ENCODE data around the gene HOXC5.

Gene HOXC5

GRCh38 chr12:54032627-54033100, at the start of gene HOXC5:
Gene HOXC5 (plus strand): TSS chr12:54033050. CDS start chr12:54033123, 73 bp downstream.
- DNase-seq (ENCODE audit: low read depth): peak; percentile 38

GRCh38 chr12:53983568-53983949, 49.3 kb upstream of the HOXC5 start:
- DNase-seq (ENCODE audit: low read depth): no peak

DNA sequence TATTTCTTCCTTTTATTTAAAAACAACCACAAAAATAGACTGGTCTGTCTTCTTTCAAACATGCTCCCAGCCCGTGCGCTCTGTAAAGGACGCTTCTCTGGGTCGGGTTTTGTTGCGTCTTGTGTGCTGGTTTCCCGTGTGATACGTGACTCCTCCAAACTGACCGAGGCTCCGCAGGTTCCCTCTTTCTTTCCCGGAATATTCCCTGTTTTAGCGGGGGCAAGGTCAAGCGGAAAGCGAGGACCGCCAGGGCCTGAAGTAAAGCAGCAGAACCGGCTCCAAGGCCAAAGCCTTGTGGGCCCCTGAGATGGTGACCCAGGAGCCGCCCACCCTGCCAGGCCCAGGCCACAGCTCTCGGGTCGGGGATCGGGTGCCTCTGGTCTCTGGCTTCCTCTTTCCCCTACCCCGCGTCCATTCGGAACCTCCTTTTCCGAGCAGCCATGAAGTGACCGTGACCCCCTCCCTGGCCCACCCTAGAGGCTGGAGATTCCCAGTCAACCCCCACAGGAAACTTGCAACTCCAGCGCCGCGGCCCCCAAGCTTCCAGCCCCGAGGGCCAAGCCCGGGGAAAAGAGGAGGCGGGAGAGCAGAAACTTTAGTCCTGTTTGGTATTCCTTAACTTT, 48.8 kb upstream of the HOXC5 start:
- no peak for DNase-seq (ENCODE audit: low read depth)

DNA sequence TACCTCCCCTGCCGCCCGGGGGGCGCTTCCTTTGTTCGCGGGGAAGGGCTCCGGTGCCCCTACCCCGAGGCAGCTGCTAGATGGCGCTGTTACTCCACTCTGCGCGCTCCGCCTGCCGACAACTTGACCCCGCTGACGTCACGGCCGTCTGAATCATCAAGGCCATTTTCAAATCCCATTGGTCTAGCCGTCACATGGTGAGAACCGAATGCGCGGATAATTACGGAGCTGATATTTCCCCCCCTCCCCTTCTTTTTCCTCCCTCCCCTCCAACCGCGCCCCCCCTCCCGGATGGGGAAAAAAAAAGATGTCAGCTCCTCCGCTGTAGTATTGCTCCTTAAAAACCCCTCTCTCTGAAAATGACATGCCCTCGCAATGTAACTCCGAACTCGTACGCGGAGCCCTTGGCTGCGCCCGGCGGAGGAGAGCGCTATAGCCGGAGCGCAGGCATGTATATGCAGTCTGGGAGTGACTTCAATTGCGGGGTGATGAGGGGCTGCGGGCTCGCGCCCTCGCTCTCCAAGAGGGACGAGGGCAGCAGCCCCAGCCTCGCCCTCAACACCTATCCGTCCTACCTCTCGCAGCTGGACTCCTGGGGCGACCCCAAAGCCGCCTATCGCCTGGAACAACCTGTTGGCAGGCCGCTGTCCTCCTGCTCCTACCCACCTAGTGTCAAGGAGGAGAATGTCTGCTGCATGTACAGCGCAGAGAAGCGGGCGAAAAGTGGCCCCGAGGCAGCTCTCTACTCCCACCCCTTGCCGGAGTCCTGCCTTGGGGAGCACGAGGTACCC, 47.8 kb upstream of the HOXC5 start, which contains the start of gene HOXC10:
Gene HOXC10, plus strand, starts transcription at position 246 of the 791 bp plus-strand sequence. Its CDS starts 114 bp downstream, at position 360.
- DNase-seq (ENCODE audit: low read depth): peak; percentile 75

GRCh38 chr12:53985692-53985993, 47.2 kb upstream of the HOXC5 start:
- no peak for DNase-seq (ENCODE audit: low read depth)

GRCh38 chr12:53985994-53986685, 46.7 kb upstream of the HOXC5 start:
- no peak for DNase-seq (ENCODE audit: low read depth)

DNA sequence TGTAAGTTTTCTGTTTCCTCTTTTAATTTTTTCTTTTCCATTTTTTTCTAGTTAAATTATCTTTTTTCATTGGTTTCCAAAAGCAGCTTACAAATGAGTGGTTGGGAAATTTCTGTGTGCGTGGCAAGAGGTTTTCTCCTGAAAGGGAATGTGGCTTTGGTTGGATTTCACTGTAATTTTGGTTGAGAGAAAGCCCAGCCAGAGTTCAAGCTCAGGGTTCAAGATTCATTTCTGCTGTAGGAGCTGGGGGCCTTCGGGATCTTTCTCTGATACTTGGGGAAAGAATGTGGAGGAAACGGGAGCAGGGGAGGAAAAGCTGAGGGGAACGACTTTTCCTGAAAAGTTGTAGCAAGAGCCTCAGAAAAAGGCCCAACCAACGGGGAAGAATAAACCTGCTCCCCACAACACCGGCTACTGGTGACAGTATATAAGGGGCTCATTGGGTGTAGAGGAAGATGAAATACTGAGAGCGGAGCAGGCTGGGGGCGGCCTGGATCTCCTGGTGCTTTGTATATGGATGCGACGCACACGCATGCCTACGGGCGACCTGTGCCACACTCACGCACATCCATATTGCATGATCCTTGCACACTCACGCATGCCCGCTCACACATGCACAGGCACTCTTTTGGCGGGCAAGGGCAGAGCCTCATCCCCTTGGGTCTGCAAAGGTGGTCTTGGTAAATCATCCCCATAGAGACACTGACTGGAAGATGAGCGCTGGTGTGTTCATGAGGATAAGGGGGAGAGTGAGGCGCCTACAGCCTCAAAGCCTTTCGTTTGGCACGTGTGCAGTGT, 46.0 kb upstream of the HOXC5 start:
- DNase-seq (ENCODE audit: low read depth): no peak

GRCh38 chr12:53987787-53988230, 45.0 kb upstream of the HOXC5 start:
- DNase-seq (ENCODE audit: low read depth): no peak

- DNase-seq (ENCODE audit: low read depth): no peak
Measured at GRCh38 chr12:53988541-53989226, 44.2 kb upstream of the HOXC5 start.

GRCh38 chr12:53989227-53990113, 43.4 kb upstream of the HOXC5 start:
- no peak for DNase-seq (ENCODE audit: low read depth)

DNA sequence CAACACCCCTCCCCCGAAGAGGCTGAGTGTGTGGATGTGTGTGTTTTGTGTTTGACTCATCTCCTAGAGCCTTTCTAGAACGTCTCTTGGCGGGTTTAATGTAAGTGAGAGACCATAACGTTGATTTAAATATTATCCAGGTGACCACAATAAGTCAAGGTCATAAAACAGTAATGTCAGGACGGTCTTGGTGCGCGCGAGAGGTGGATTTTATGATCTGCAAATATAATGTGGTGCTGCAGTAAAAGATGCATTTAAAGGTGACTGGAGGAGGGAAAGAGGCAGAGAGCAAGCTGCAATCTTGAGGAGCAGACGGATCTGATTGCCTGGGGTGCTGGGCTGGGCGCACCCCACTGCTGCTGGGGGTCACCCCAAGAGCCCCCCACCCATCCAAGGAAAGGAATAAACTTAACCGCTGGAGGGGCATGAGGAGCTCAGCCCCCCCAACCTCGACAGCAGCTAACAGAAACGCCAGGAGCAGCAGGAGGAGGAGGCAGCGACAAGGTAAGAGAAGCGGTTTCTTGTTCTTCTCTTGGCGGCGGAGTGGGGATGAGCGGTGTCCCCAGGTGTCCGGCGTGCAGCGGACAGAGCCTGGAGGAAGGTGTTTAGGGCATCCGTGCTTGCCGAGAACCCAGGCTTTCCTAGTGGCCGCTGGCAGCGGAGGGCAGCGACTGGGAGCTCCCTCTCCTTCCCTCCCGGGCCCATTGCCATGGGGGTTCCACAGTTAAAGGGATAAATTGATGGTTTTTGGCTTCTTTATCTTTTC, 42.4 kb upstream of the HOXC5 start:
- no peak for DNase-seq (ENCODE audit: low read depth)

GRCh38 chr12:53991077-53991460, 41.8 kb upstream of the HOXC5 start:
- DNase-seq (ENCODE audit: low read depth): no peak

GRCh38 chr12:53992377-53992889, 40.4 kb upstream of the HOXC5 start:
- DNase-seq (ENCODE audit: low read depth): no peak

- no peak for DNase-seq (ENCODE audit: low read depth)
Measured at GRCh38 chr12:53993162-53994008, 39.5 kb upstream of the HOXC5 start.

GRCh38 chr12:53994009-53994263, 38.9 kb upstream of the HOXC5 start:
- no peak for DNase-seq (ENCODE audit: low read depth)

GRCh38 chr12:53994264-53995001, 38.4 kb upstream of the HOXC5 start:
- no peak for DNase-seq (ENCODE audit: low read depth)

- DNase-seq (ENCODE audit: low read depth): no peak
Measured at GRCh38 chr12:53995002-53995377, 37.9 kb upstream of the HOXC5 start.

Measured in stimulated activated CD4-positive, alpha-beta T cell treated with anti-CD3 and anti-CD28 coated beads, Interleukin-2, amount 100 ng/mL, for 4 hours (primary cell).